ENCODE results near the gene TMEM106C. TPM values are rescaled to one million over a fixed set of nuclear protein-coding genes. Genes with fewer than 3 reads are reported as not detected.

Gene TMEM106C
- total and polyA plus RNA-seq, 12 donors = 24.6 to 119 (median 52.0) TPM

GRCh38 chr12:47967461-47968321, 4.3 kb downstream of the TMEM106C start:
- no peaks in the 10 kb centered on the region for H3K36me3 ChIP-seq (replicated peaks in 1 of 2)
- DNase-seq = no peak
- no peak for TF ChIP-seq CTCF (IDR thresholded peaks at IDR 0.05)
- TF ChIP-seq POLR2A (IDR thresholded peaks at IDR 0.05) = no peak
- H3K4me1 ChIP-seq (replicated peaks in 1 of 2) = peaks cover 0 to 14% of the 10 kb centered on the region in 2 donors
- WGBS, 4 donors = 40 to 69% (median 61%) methylated on average over 4 to 5 of the region's 5 CpGs
- H3K9me3 ChIP-seq (replicated peaks in 1 of 3) = no peaks in the 10 kb centered on the region
- no peaks in the 10 kb centered on the region for H3K27me3 ChIP-seq
- H3K27ac ChIP-seq = peak overlapping the region in 1 of 5 donors; percentile 23
- intact Hi-C loops (cut with DNase I) = no loop called here
- H3K4me3 ChIP-seq = no peak overlapping the region

- TF ChIP-seq CTCF (IDR thresholded peaks at IDR 0.05) (no peak), POLR2A (IDR thresholded peaks at IDR 0.05) (no peak)
- Histone ChIP-seq H3K27ac (no peak overlapping the region), H3K9me3 (replicated peaks in 1 of 3) (no peaks in the 10 kb centered on the region), H3K4me1 (replicated peaks in 1 of 2) (no peaks in the 10 kb centered on the region), H3K4me3 (no peak overlapping the region), H3K36me3 (replicated peaks in 1 of 2) (no peaks in the 10 kb centered on the region), H3K27me3 (no peaks in the 10 kb centered on the region)
- no peak for DNase-seq
- WGBS, 4 donors = 80 to 88% (median 87%) methylated on average over 3 of the region's 3 CpGs
- intact Hi-C loops (cut with DNase I) = no loop called here
Measured at GRCh38 chr12:47969845-47970244, 6.4 kb downstream of the TMEM106C start.

GRCh38 chr12:47970843-47971242, 7.4 kb downstream of the TMEM106C start:
- H3K27me3 ChIP-seq = no peaks in the 10 kb centered on the region
- TF ChIP-seq CTCF (IDR thresholded peaks at IDR 0.05) = no peak
- TF ChIP-seq POLR2A (IDR thresholded peaks at IDR 0.05) = no peak
- H3K4me1 ChIP-seq (replicated peaks in 1 of 2) = no peaks in the 10 kb centered on the region
- intact Hi-C loops (cut with DNase I) = no loop called here
- no peak overlapping the region for H3K27ac ChIP-seq
- H3K9me3 ChIP-seq (replicated peaks in 1 of 3) = no peaks in the 10 kb centered on the region
- WGBS, 4 donors = 87 to 98% (median 93%) methylated on average over 7 of the region's 7 CpGs
- no peak for DNase-seq
- no peaks in the 10 kb centered on the region for H3K36me3 ChIP-seq (replicated peaks in 1 of 2)
- H3K4me3 ChIP-seq = no peak overlapping the region

- intact Hi-C loops (cut with DNase I) = no loop called here
- 80 to 88% (median 85%) methylated on average over 6 of the region's 6 CpGs for WGBS, 4 donors
- Histone ChIP-seq H3K27ac (no peak overlapping the region), H3K4me1 (replicated peaks in 1 of 2) (no peaks in the 10 kb centered on the region), H3K4me3 (no peak overlapping the region), H3K9me3 (replicated peaks in 1 of 3) (no peaks in the 10 kb centered on the region), H3K36me3 (replicated peaks in 1 of 2) (no peaks in the 10 kb centered on the region), H3K27me3 (no peaks in the 10 kb centered on the region)
- TF ChIP-seq CTCF (IDR thresholded peaks at IDR 0.05) (no peak), POLR2A (IDR thresholded peaks at IDR 0.05) (no peak)
- no peak for DNase-seq
Measured at GRCh38 chr12:47972895-47973294, 9.5 kb downstream of the TMEM106C start.

Data from adrenal gland (tissue), 12 donors.